ENCODE measurements around the gene HOXD1.

The HOXD1 gene

DNA sequence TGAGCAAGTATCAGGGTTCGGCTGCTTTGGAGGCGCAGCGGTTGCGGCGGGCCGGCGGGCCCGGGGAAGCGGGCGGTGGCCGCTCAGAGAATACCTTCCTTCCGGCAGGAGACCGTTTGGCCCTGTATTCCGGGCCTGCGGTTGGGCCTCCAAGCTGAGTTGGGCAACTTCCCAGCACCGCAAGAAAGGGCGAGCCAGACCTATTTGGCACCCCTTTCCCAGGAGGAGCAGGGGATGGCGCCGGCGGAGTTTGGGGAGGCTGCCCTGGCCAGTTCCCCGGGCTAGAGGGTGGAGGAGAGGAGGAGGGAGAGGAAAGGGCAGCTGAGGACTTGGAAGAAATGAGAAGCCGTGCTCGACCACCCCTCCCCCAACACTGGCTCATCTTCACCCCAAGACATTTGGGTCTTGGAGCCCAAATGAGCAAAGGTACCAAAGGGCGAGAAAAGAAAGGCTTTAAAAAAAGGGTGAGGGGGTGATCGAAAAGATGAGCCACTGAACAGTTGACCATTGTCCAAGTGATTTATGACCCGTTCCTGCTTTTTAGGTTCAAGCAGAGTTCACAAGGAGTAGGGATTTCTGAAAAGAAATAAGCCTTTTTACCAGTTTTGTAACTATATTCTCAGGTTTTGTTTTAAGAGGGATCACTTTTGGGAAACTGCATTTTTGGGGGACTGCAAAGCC is 23.0 kb upstream of the HOXD1 start:
- DNase-seq = no peak
- no peak for TF ChIP-seq POLR2A (IDR thresholded peaks at IDR 0.05; ENCODE audit: low read length)
- TF ChIP-seq GATA1 (IDR thresholded peaks at IDR 0.05; ENCODE audit: low read depth, low read length) = no peak

GRCh38 chr2:176166272-176166671 is 22.2 kb upstream of the HOXD1 start:
- DNase-seq = no peak
- TF ChIP-seq GATA1 (IDR thresholded peaks at IDR 0.05; ENCODE audit: low read depth, low read length) (no peak), POLR2A (IDR thresholded peaks at IDR 0.05; ENCODE audit: low read length) (no peak)

DNA sequence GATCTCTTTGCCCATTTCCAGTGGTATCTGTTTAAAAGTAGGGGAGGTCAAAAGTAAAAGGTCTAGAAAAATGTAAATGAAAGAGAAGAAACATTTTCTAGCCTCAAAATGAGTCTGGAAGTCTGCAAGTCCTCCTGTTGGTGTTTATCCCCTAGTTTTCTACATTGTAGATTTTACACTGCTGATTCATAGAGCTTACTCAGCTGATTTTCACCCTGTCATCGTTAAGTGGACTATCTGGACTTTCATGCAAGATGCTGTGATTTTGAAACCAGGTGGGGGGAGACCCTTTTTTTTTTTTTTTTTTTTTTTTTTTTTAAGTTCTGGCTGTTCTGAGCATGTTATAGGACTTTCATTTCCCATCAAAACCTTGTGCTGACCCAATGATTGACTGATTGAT is 21.1 kb upstream of the HOXD1 start:
- no peak for DNase-seq
- no peak for TF ChIP-seq POLR2A (IDR thresholded peaks at IDR 0.05; ENCODE audit: low read length)

- no peak for DNase-seq
- no peak for TF ChIP-seq POLR2A (IDR thresholded peaks at IDR 0.05; ENCODE audit: low read length)
- TF ChIP-seq GATA1 (IDR thresholded peaks at IDR 0.05; ENCODE audit: low read depth, low read length) = no peak
These were observed 19.3 kb upstream of the HOXD1 start for GRCh38 chr2:176169181-176169580.

- no peak for TF ChIP-seq POLR2A (IDR thresholded peaks at IDR 0.05; ENCODE audit: low read length)
- TF ChIP-seq GATA1 (IDR thresholded peaks at IDR 0.05; ENCODE audit: low read depth, low read length) = no peak
- no peak for DNase-seq
These were observed 18.8 kb upstream of the HOXD1 start for GRCh38 chr2:176169711-176170110.

DNA sequence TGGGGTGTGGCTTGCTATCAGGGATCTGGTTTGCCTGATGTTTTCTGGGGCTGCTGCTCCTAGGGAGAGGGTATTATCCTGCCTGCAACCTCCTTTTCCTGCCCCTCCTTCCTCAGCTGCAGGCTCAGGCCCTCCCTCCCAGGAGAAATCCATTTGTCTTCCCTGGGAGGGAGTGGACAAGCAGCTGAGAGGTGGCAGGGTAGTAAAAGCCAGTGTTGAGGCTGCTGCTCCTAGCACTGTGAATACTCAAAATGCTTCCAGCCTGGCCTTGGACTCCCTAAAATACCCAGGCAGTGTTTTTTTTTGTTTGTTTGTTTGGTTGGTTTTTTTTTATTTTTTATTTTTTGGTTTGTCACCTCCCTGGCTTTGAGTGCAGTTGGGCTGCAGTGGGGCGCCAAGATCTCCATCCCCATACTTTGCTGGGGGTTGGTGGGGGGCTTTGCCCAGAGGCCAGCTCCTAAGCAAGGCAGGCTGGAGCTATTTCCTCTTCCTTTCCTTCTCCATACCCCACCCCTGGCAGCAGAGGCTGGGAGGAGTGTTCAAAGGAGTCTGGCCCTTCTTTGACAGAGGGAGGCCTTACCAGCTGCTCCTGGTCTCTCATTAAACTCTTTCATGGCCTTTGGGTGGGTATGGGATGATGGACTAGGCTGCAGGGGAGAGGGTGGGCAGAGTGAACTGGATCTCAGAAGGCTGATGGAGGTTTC is 17.7 kb upstream of the HOXD1 start:
- DNase-seq = no peak
- TF ChIP-seq GATA1 (IDR thresholded peaks at IDR 0.05; ENCODE audit: low read depth, low read length) (no peak), POLR2A (IDR thresholded peaks at IDR 0.05; ENCODE audit: low read length) (no peak)

- TF ChIP-seq POLR2A (IDR thresholded peaks at IDR 0.05; ENCODE audit: low read length) (no peak), GATA1 (IDR thresholded peaks at IDR 0.05; ENCODE audit: low read depth, low read length) (no peak)
- no peak for DNase-seq
These were observed 17.0 kb upstream of the HOXD1 start for GRCh38 chr2:176171351-176172006.

DNA sequence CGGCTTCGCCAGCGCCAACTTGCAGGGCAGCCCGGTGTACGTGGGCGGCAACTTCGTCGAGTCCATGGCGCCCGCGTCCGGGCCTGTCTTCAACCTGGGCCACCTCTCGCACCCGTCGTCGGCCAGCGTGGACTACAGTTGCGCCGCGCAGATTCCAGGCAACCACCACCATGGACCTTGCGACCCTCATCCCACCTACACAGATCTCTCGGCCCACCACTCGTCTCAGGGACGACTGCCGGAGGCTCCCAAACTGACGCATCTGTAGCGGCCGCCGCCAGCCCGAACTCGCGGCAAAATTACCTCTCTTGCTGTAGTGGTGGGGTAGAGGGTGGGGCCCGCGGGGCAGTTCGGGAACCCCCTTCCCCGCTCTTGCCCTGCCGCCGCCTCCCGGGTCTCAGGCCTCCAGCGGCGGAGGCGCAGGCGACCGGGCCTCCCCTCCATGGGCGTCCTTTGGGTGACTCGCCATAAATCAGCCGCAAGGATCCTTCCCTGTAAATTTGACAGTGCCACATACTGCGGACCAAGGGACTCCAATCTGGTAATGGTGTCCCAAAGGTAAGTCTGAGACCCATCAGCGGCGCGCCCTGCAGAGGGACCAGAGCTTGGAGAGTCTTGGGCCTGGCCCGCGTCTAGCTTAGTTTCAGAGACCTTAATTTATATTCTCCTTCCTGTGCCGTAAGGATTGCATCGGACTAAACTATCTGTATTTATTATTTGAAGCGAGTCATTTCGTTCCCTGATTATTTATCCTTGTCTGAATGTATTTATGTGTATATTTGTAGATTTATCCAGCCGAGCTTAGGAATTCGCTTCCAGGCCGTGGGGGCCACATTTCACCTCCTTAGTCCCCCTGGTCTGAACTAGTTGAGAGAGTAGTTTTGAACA is 16.2 kb upstream of the HOXD1 start:
- TF ChIP-seq GATA1 (IDR thresholded peaks at IDR 0.05; ENCODE audit: low read depth, low read length) (no peak), POLR2A (IDR thresholded peaks at IDR 0.05; ENCODE audit: low read length) (no peak)
- no peak for DNase-seq

- DNase-seq = no peak
- TF ChIP-seq POLR2A (IDR thresholded peaks at IDR 0.05; ENCODE audit: low read length) (no peak), GATA1 (IDR thresholded peaks at IDR 0.05; ENCODE audit: low read depth, low read length) (no peak)
These were observed 15.4 kb upstream of the HOXD1 start for GRCh38 chr2:176172895-176173566.

- no peak for DNase-seq
- no peak for TF ChIP-seq POLR2A (IDR thresholded peaks at IDR 0.05; ENCODE audit: low read length)
- no peak for TF ChIP-seq GATA1 (IDR thresholded peaks at IDR 0.05; ENCODE audit: low read depth, low read length)
These were observed 14.7 kb upstream of the HOXD1 start for GRCh38 chr2:176173567-176174381.

- TF ChIP-seq GATA1 (IDR thresholded peaks at IDR 0.05; ENCODE audit: low read depth, low read length) = no peak
- TF ChIP-seq POLR2A (IDR thresholded peaks at IDR 0.05; ENCODE audit: low read length) = no peak
- DNase-seq = no peak
These were observed 14.1 kb upstream of the HOXD1 start for GRCh38 chr2:176174382-176174823.

DNA sequence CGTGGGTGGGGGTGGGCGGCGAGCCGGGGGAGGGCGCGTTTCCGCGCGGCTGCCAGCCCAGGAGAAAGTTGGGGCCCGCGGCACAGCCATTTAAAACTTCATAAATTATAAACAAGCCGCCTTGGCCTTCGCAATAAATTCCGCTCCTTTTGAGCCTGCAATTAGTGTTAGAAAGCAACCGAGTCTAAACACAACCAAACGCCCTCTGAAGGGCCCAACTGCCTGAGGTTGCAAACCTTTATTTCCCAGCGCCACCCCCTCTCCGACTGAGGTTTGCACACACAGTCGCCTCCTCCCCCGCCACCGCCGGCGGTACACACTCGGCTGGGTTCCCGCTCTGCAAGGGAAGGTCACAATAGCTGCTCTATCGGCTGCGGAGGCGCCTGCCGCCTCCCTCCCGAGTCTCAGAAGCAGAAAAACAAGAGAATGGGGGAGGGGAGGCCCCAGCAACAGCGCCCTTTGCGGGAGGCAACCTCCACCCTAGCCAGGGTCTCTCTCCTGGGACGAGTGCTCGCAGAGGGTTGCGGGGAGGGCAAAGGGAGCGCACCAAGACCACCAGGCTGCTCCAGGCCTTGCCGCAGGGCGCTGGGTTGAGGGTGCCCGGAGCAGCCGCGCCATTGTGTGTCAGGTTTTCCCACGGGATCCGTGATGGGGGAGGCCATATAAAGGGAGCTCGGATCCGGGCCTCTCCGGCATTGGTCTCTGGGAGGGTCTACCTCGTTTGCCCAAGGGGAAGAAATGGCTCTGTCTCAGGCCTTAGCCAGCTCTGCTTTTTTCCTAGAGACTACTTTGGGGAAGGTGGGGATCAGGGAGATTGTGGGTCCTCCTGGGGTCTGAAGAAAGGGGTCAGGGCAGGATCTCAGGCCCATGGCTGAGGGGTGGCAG is 13.4 kb upstream of the HOXD1 start:
- DNase-seq = no peak
- TF ChIP-seq POLR2A (IDR thresholded peaks at IDR 0.05; ENCODE audit: low read length) = no peak
- no peak for TF ChIP-seq GATA1 (IDR thresholded peaks at IDR 0.05; ENCODE audit: low read depth, low read length)

All from erythroblast (primary cell).